Fibroblast of mammary gland (primary cell): ENCODE measurements around the gene ANKRD23.

Source experiments
- DNase-seq: peaks from one replicate; pipeline ENCODE4 v3.0.0-alpha.2; 2010; ENCODE audit warnings: low read depth
- H3K4me3 ChIP-seq: 2 replicates; pipeline ENCODE4 v1.5.1; 2011; ENCODE audit warnings: low read depth, mild to moderate bottlenecking, low read length, moderate library complexity; ENCODE audit not compliant: control insufficient read depth
- CTCF ChIP-seq: conservative IDR thresholded peaks from 2 replicates; pipeline ENCODE4 v1.5.1; 2011; ENCODE audit warnings: low read depth, low read length, inconsistent platforms; ENCODE audit not compliant: control insufficient read depth, insufficient read depth

ANKRD23 gene

GRCh38 chr2:96821113-96821675 is 22.6 kb downstream of the ANKRD23 start:
- TF ChIP-seq CTCF = no peak

DNA sequence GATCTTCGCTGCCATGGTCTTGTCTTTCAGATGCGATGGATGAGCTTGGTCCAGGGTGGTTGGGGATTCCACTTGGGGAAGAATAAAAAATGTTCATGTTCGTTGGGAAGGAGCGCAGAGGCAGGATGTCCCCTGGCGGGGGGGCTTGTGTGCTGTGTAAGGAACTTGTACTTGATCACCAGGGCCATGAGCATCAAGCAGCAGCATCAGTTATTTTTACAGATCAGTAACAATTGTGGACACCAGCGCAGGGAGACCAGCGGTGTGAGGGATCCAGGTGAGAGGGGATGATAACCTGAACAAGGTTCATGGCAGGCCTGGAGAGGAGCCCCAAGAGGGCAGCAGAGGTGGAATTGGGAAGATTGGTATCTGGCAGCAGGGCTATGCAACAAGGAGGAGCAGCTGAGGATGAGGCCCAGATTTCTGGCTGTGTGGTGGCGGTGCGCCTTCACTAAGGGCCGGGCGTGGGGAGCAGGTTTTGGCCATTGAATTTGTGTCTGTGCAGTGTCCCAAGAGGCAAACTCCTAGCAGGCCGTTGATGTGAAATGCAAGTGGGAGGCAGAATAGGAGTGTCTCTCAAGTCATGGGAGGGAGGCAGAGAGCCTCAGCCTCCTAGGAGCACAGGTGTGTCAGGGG is 23.8 kb downstream of the ANKRD23 start:
- no peak for DNase-seq

More at GRCh38 chr2:96821113-96821675, 22.6 kb downstream of the ANKRD23 start:
- no peak for DNase-seq
- no peak overlapping the region for H3K4me3 ChIP-seq

GRCh38 chr2:96819128-96819875 is 24.5 kb downstream of the ANKRD23 start:
- H3K4me3 ChIP-seq = no peak overlapping the region
- no peak for DNase-seq
- no peak for TF ChIP-seq CTCF

More for the DNA sequence above, 23.8 kb downstream of the ANKRD23 start:
- TF ChIP-seq CTCF = no peak
- H3K4me3 ChIP-seq = no peak overlapping the region

DNA sequence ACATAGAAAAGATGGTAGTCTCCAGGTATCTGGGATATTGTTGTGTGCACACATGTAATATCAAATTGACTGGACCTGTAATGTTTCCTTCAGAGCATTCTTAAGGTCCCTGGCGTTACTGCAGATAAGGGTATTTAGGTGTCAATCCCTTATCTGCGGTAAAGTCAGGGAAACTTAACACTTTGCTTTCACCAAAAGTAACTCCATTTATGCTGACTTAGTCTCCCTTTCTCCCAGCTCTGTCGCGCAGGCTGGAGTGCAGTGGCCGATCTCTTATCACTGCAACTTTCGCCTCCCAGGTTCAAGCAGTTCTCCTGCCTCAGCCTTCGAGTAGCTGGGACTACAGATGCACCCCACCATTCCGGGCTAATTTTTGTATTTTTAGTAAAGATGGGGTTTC is 25.9 kb downstream of the ANKRD23 start:
- no peak for TF ChIP-seq CTCF

DNA sequence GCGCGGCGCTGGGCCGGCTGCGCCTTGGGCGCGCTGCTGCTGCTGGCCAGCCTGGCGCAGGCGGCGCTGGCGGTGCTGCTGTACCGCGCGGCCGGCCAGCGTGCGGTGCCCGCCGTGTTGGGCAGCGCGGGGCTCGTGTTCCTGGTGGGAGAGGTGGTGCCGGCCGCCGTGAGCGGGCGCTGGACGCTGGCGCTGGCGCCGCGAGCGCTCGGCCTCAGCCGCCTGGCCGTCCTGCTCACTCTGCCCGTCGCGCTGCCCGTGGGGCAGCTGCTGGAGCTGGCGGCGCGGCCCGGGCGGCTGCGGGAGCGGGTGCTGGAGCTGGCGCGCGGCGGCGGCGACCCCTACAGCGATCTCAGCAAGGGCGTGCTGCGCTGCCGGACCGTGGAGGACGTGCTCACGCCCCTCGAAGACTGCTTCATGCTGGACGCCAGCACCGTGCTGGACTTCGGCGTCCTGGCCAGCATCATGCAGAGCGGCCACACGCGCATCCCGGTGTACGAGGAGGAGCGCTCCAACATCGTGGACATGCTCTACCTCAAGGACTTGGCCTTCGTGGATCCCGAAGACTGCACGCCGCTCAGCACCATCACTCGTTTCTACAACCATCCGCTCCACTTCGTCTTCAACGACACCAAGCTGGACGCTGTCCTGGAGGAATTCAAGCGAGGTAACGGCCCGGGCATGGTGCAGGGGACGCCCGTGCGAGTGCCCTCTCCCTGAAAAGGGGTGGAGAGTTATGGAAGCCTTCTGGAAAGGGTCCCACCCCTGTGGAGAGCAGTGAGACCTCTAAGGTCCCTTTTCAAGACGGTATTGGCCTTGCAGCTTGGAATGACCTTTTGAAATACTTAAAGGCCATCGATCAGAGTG is 26.8 kb downstream of the ANKRD23 start:
- peak; percentile 21 for DNase-seq
- no peak for TF ChIP-seq CTCF
- peak overlapping the region; percentile 38 for H3K4me3 ChIP-seq

More for the DNA sequence above, 25.9 kb downstream of the ANKRD23 start:
- H3K4me3 ChIP-seq = no peak overlapping the region
- DNase-seq = no peak

- DNase-seq = peak; percentile 82
- peak; percentile 25 for TF ChIP-seq CTCF
Measured at GRCh38 chr2:96816127-96816835, 27.5 kb downstream of the ANKRD23 start, which contains the start of gene CNNM3. TSS of gene CNNM3 (plus strand) at chr2:96816268. CDS start at chr2:96816278, 10 bp downstream.

More at GRCh38 chr2:96816127-96816835, 27.5 kb downstream of the ANKRD23 start, which contains the start of gene CNNM3:
- H3K4me3 ChIP-seq = peak within 1 kb of the TSS; percentile 65
